PC-9 (cell line): ENCODE results near the gene SAMD7. TPM values are rescaled to one million over a fixed set of nuclear protein-coding genes. Genes with fewer than 3 reads are reported as not detected.

Experiments used
- BruUV-seq: library from RNA; stranded (reverse); fragments of 400-500 nt; replicated peaks from 2 replicates; lab custom pipeline; 2021; lab: Mats Ljungman, UMichigan
- CTCF ChIA-PET: fragments of 300-600 bp; sonication (Branson Sonifier 250); formaldehyde crosslinking; loops from one replicate; lab custom pipeline; 2022; ENCODE audit warnings: antibody characterized with exemption; lab: Charles Lee
- POLR2A ChIA-PET: fragments of 300-600 bp; sonication (Branson Sonifier 250); formaldehyde crosslinking; loops from one replicate; lab custom pipeline; 2022; ENCODE audit warnings: antibody characterized with exemption; ENCODE audit not compliant: unreplicated experiment; lab: Charles Lee
- DNase-seq, 2 experiments: peaks; one replicate each; pipeline versions ENCODE4 v3.0.0 to v3.0.0-alpha.2; 2015 to 2022; ENCODE audit warnings: mixed read lengths in 1 of 2
- H2AFZ ChIP-seq: fragments of 200-600 bp; sonication (generic); 2 replicates; pipeline ENCODE4 v1.8.1; 2017; ENCODE audit warnings: antibody characterized with exemption
- H3F3A ChIP-seq: fragments of 200-600 bp; sonication (generic); 2 replicates; pipeline ENCODE4 v1.8.1; 2017; ENCODE audit warnings: antibody characterized with exemption, mild to moderate bottlenecking, low read depth; ENCODE audit not compliant: insufficient read depth
- H3K27ac ChIP-seq: fragments of 200-600 bp; sonication (generic); 2 replicates; pipeline ENCODE4 v1.6.1; 2016; ENCODE audit warnings: mixed run types
- H3K27me3 ChIP-seq: fragments of 200-600 bp; sonication (generic); 2 replicates; pipeline ENCODE4 v1.6.1; 2016; ENCODE audit warnings: low read depth, mixed run types; ENCODE audit not compliant: insufficient read depth
- H3K36me3 ChIP-seq: fragments of 200-600 bp; sonication (generic); 2 replicates; pipeline ENCODE4 v1.6.1; 2016; ENCODE audit warnings: low read depth, mixed run types
- H3K4me1 ChIP-seq: fragments of 200-600 bp; sonication (generic); replicated peaks from 2 replicates; pipeline ENCODE4 v1.6.1; 2016; ENCODE audit warnings: mixed run types; ENCODE audit not compliant: insufficient read depth
- H3K4me2 ChIP-seq: fragments of 200-600 bp; sonication (generic); 2 replicates; pipeline ENCODE4 v1.6.1; 2017; ENCODE audit warnings: mixed run types
- H3K4me3 ChIP-seq: fragments of 200-600 bp; sonication (generic); 2 replicates; pipeline ENCODE4 v1.6.1; 2016; ENCODE audit warnings: mixed run types
- H3K79me2 ChIP-seq: fragments of 200-600 bp; sonication (generic); 2 replicates; pipeline ENCODE4 v1.6.1; 2017; ENCODE audit warnings: low read depth, mixed run types
- H3K9me2 ChIP-seq: fragments of 200-600 bp; sonication (generic); 2 replicates; pipeline ENCODE4 v1.8.1; 2017; ENCODE audit warnings: mild to moderate bottlenecking; ENCODE audit not compliant: insufficient read depth
- H3K9me3 ChIP-seq: fragments of 200-600 bp; sonication (generic); 2 replicates; pipeline ENCODE4 v1.8.1; 2016; ENCODE audit warnings: low read depth; ENCODE audit not compliant: insufficient read depth
- H4K20me1 ChIP-seq: fragments of 200-600 bp; sonication (generic); 2 replicates; pipeline ENCODE4 v1.8.1; 2017; ENCODE audit not compliant: insufficient read depth
- CTCF ChIP-seq: fragments of 200-600 bp; sonication (generic); conservative IDR thresholded peaks from 2 replicates; pipeline ENCODE4 v1.6.1; 2017; ENCODE audit warnings: mixed run types, antibody characterized with exemption, mild to moderate bottlenecking, moderate library complexity
- EZH2 ChIP-seq: fragments of 200-600 bp; sonication (generic); IDR thresholded peaks from 2 replicates; pipeline ENCODE4 v1.8.0; 2017; ENCODE audit warnings: antibody characterized with exemption, low read depth
- intact Hi-C: fragments of 100-400 bp; cut with micrococcal nuclease; formaldehyde crosslinking; loops from one replicate; pipeline ENCODE4 v1.10.0; 2022; ENCODE audit not compliant: unreplicated experiment
- total RNA-seq: library from RNA; stranded (reverse); gene quantifications from 2 replicates; pipeline ENCODE4 v1.2.3, GENCODE V29; 2021

SAMD7 gene
- total RNA-seq, 1 experiment from 2014 or later: not detected

GRCh38 chr3:169966951-169967915, 55.9 kb downstream of the SAMD7 start:
- Histone ChIP-seq H3K4me1 (peaks cover 25% of the 10 kb centered on the region), H3K9me3 (0 out of 2 replicates have a peak, but pooled peaks cover 4% of the 10 kb centered on the region), H2AFZ (peak overlapping the region; percentile 96), H3K4me2 (peak overlapping the region; percentile 85), H3K4me3 (peak overlapping the region; percentile 63), H3K27ac (peak overlapping the region; percentile 54), H3F3A (peaks cover 3% of the 10 kb centered on the region; the same call in 1 of the 2 replicates), H3K27me3 (no peaks in the 10 kb centered on the region), H3K79me2 (peaks cover 58% of the 10 kb centered on the region), H3K36me3 (peaks cover 26% of the 10 kb centered on the region), H4K20me1 (peaks cover 48% of the 10 kb centered on the region), H3K9me2 (no peaks in the 10 kb centered on the region)
- TF ChIP-seq CTCF (no peak), EZH2 (no peak)
- peak; percentile 56 to 65 for DNase-seq
- TSS peak; percentile 51 for BruUV-seq
- CTCF ChIA-PET: interaction anchor here (0.7 kb wide), 1 partner anchor 418 kb away, joined by 3 read pairs; no protein-coding TSS in a partner anchor
- POLR2A ChIA-PET: interaction anchor here (0.5 to 0.9 kb wide), 8 partner anchors 82 to 794 kb away, joined by 3 to 8 read pairs (median 6); partner anchors contain the start of genes LRRC34, LRRIQ4 and MYNN
- intact Hi-C loops: loop anchor here (1.0 to 5.0 kb wide), 6 partner anchors 80 to 925 kb away; partner anchors contain the start of gene MYNN

- intact Hi-C loops: loop anchor here (5.0 kb wide), 3 partner anchors 79 to 926 kb away; no protein-coding TSS in a partner anchor
- TF ChIP-seq CTCF (no peak), EZH2 (no peak)
- Histone ChIP-seq H3K9me3 (0 out of 2 replicates have a peak, but pooled peaks cover 4% of the 10 kb centered on the region), H3K9me2 (no peaks in the 10 kb centered on the region), H3K27me3 (no peaks in the 10 kb centered on the region), H3K4me2 (peak overlapping the region; percentile 85), H4K20me1 (peaks cover 54% of the 10 kb centered on the region), H2AFZ (no peak overlapping the region), H3F3A (peaks cover 3% of the 10 kb centered on the region; the same call in 1 of the 2 replicates), H3K79me2 (peaks cover 69% of the 10 kb centered on the region), H3K4me3 (peak overlapping the region; percentile 63), H3K4me1 (peaks cover 25% of the 10 kb centered on the region), H3K27ac (no peak overlapping the region), H3K36me3 (peaks cover 26% of the 10 kb centered on the region)
- POLR2A ChIA-PET: no interaction called here
- CTCF ChIA-PET: interaction anchor here (0.6 to 0.7 kb wide), 2 partner anchors 391 to 417 kb away, joined by 3 read pairs; no protein-coding TSS in a partner anchor
- DNase-seq: no peak
- BruUV-seq: no TSS peak
Measured at GRCh38 chr3:169968224-169968885, 57.0 kb downstream of the SAMD7 start.
